ENCODE measurements around the gene SHLD1. TPM values are rescaled to one million over a fixed set of nuclear protein-coding genes. Genes with fewer than 3 reads are reported as not detected.

The SHLD1 gene
- total and polyA plus RNA-seq, 7 donors = 3.7 to 16.8 (median 8.6) TPM

GRCh38 chr20:5827861-5828260 lies 77.7 kb downstream of the SHLD1 start:
- DNase-seq = no peak
- no peaks in the 10 kb centered on the region for H3K36me3 ChIP-seq (ENCODE audit: insufficient read depth in 1 of 2, low read depth in 1 of 2)
- H3K27ac ChIP-seq = no peak overlapping the region
- H3K9me3 ChIP-seq = no peaks in the 10 kb centered on the region
- ATAC-seq = no peak
- peaks cover 7% of the 10 kb centered on the region for H3K4me1 ChIP-seq
- no peak for TF ChIP-seq CTCF (IDR thresholded peaks at IDR 0.05)
- H3K27me3 ChIP-seq (ENCODE audit: insufficient read depth in 3 of 3, low read length in 2 of 3) = no peaks in the 10 kb centered on the region
- intact Hi-C loops (cut with DNase I) = loop anchor here in 1 of 2 donors (10.0 kb wide), 1 partner anchor 107 kb away; no protein-coding TSS in a partner anchor
- 91 to 100% (median 100%) methylated on average over 1 of the region's 1 CpG for WGBS, 3 donors
- no peak overlapping the region for H3K4me3 ChIP-seq

GRCh38 chr20:5829241-5829809 lies 79.1 kb downstream of the SHLD1 start:
- DNase-seq (no peak), ATAC-seq (no peak)
- intact Hi-C loops (cut with DNase I) = loop anchor here in 1 of 2 donors (10.0 kb wide), 1 partner anchor 105 kb away; no protein-coding TSS in a partner anchor
- no peaks in the 10 kb centered on the region for H3K9me3 ChIP-seq
- H3K36me3 ChIP-seq (ENCODE audit: insufficient read depth in 1 of 2, low read depth in 1 of 2) = no peaks in the 10 kb centered on the region
- no peaks in the 10 kb centered on the region for H3K27me3 ChIP-seq (ENCODE audit: insufficient read depth in 3 of 3, low read length in 2 of 3)
- H3K4me1 ChIP-seq = peaks cover 2% of the 10 kb centered on the region
- H3K4me3 ChIP-seq = no peak overlapping the region
- TF ChIP-seq CTCF (IDR thresholded peaks at IDR 0.05) = no peak
- WGBS, 3 donors = 62 to 79% (median 77%) methylated on average over 3 of the region's 3 CpGs
- no peak overlapping the region for H3K27ac ChIP-seq

- no peaks in the 10 kb centered on the region for H3K9me3 ChIP-seq
- no peaks in the 10 kb centered on the region for H3K27me3 ChIP-seq (ENCODE audit: insufficient read depth in 3 of 3, low read length in 2 of 3)
- no peaks in the 10 kb centered on the region for H3K36me3 ChIP-seq (ENCODE audit: insufficient read depth in 1 of 2, low read depth in 1 of 2)
- no peak for DNase-seq
- H3K27ac ChIP-seq = no peak overlapping the region
- no peak for TF ChIP-seq CTCF (IDR thresholded peaks at IDR 0.05)
- H3K4me1 ChIP-seq = peaks cover 2% of the 10 kb centered on the region
- 92 to 98% (median 93%) methylated on average over 12 of the region's 12 CpGs for WGBS, 3 donors
- no peak overlapping the region for H3K4me3 ChIP-seq
- intact Hi-C loops (cut with DNase I) = no loop called here
- no peak for ATAC-seq
These were observed 81.5 kb downstream of the SHLD1 start for GRCh38 chr20:5831539-5832237.

GRCh38 chr20:5833309-5833941 lies 83.2 kb downstream of the SHLD1 start:
- Histone ChIP-seq H3K4me1 (no peaks in the 10 kb centered on the region), H3K4me3 (no peak overlapping the region), H3K27me3 (ENCODE audit: insufficient read depth in 3 of 3, low read length in 2 of 3) (no peaks in the 10 kb centered on the region), H3K9me3 (no peaks in the 10 kb centered on the region), H3K27ac (no peak overlapping the region), H3K36me3 (ENCODE audit: insufficient read depth in 1 of 2, low read depth in 1 of 2) (no peaks in the 10 kb centered on the region)
- DNase-seq (no peak), ATAC-seq (no peak)
- 92 to 96% (median 94%) methylated on average over 6 of the region's 6 CpGs for WGBS, 3 donors
- intact Hi-C loops (cut with DNase I) = no loop called here
- no peak for TF ChIP-seq CTCF (IDR thresholded peaks at IDR 0.05)
